ENCODE measurements around the gene KRT13.

Gene KRT13

DNA sequence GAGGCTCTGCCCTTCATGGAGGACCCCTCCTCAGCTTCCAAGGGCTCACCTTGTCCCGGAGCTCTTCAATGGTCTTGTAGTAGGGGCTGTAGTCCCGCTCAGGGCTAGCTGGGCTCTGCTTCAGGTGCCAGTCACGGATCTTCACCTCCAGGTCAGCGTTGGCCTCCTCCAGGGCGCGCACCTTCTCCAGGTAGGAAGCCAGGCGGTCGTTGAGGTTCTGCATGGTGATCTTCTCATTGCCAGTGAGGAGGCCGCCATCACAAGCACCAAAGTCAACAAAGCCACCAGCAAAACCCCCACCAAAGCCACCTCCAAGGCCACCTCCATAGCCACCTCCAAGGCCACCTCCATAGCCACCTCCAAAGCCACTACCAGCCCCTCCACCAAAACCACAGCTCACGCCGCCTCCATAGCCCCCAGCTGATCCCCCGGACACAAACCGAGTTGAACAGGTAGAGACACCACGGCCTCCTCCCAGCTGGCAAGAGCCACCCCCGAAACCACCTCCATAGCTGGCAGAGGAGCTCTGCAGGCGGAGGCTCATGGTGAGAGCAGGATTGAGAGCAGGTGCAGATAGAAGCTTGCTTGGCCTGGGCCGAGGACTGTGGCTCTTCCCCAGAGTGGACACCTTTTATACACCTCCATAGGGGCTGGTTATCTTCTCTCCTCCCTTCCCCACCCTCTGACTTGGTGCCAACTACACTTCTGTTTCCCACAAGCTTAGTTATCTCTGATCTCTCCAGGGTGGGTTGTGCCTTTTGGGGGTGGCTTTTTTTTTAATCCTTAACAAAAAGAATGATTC lies at the start of gene KRT13:
Gene KRT13, minus strand, starts transcription at position 606 of the 802 bp plus-strand sequence. Its CDS starts 62 bp downstream, at position 544.
- Histone ChIP-seq H4K20me1 (ENCODE audit: control insufficient read depth, insufficient read depth, low read depth, low read length) (no peaks in the 10 kb centered on the region), H3K36me3 (ENCODE audit: control insufficient read depth, low read length) (no peaks in the 10 kb centered on the region), H3K4me3 (ENCODE audit: low read length) (no peak within 1 kb of the TSS), H3F3A (ENCODE audit: control insufficient read depth, insufficient read depth) (no peaks in the 10 kb centered on the region), H3K27me3 (ENCODE audit: control insufficient read depth, low read length) (no peaks in the 10 kb centered on the region), H3K9me3 (ENCODE audit: control insufficient read depth, insufficient read depth, low read length) (no peaks in the 10 kb centered on the region), H3K4me1 (ENCODE audit: control insufficient read depth, low read length) (no peaks in the 10 kb centered on the region), H3K27ac (ENCODE audit: low read depth, low read length) (no peak within 1 kb of the TSS), H3K79me2 (ENCODE audit: control insufficient read depth, low read length) (no peaks in the 10 kb centered on the region), H3K9me2 (replicated peaks; ENCODE audit: control insufficient read depth, low read length) (no peaks in the 10 kb centered on the region), H3K4me2 (ENCODE audit: low read length) (no peak within 1 kb of the TSS)
- TF ChIP-seq, protein P1, sequence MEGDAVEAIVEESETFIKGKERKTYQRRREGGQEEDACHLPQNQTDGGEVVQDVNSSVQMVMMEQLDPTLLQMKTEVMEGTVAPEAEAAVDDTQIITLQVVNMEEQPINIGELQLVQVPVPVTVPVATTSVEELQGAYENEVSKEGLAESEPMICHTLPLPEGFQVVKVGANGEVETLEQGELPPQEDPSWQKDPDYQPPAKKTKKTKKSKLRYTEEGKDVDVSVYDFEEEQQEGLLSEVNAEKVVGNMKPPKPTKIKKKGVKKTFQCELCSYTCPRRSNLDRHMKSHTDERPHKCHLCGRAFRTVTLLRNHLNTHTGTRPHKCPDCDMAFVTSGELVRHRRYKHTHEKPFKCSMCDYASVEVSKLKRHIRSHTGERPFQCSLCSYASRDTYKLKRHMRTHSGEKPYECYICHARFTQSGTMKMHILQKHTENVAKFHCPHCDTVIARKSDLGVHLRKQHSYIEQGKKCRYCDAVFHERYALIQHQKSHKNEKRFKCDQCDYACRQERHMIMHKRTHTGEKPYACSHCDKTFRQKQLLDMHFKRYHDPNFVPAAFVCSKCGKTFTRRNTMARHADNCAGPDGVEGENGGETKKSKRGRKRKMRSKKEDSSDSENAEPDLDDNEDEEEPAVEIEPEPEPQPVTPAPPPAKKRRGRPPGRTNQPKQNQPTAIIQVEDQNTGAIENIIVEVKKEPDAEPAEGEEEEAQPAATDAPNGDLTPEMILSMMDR (IDR thresholded peaks at IDR 0.05; ENCODE audit: low read depth, low read length, poor library complexity, severe bottlenecking) = no peak
- TF ChIP-seq EZH2phosphoT487 (IDR thresholded peaks at IDR 0.05; ENCODE audit: borderline replicate concordance, low read length) = no peak

DNA sequence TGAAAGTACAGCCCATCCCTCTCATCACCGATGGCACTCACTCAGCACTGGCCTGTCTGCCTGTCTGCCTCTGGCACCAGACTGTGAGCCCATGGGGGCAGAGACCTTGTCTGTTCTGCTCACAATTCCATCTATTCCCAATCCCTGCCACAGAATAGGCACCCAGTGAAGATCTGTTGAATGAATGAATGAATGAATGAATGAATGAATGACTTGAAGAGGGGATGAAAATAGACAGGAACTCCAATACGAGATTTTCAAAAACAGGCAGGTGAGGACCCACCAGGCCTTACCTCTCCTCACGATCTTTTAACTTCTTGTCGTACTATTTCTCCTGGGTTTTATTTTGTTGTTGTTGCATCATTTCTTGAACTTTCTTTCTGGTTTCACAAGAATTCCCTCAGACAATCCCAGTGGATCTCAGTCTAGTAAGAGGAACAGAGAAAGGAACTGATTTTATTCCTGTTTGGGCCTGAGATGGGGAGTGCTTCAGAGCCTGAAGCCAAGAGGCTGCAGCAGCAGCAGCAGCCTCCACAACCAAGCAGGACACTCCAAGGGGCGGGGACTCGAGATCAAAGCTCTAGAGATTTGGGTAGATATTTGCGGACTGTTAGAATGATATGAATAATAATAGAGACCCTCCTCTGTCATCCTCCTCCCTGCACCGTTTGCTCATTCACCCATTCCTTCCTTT lies 48.7 kb upstream of the KRT13 start:
- H3K9me2 ChIP-seq (replicated peaks; ENCODE audit: control insufficient read depth, low read length) = no peaks in the 10 kb centered on the region
- H3K79me2 ChIP-seq (ENCODE audit: control insufficient read depth, low read length) = no peaks in the 10 kb centered on the region
- no peaks in the 10 kb centered on the region for H4K20me1 ChIP-seq (ENCODE audit: control insufficient read depth, insufficient read depth, low read depth, low read length)
- H3K4me3 ChIP-seq (ENCODE audit: low read length) = no peak overlapping the region
- TF ChIP-seq, protein P1 (IDR thresholded peaks at IDR 0.05; ENCODE audit: low read depth, low read length, poor library complexity, severe bottlenecking) = no peak
- no peak for TF ChIP-seq EZH2phosphoT487 (IDR thresholded peaks at IDR 0.05; ENCODE audit: borderline replicate concordance, low read length)
- no peaks in the 10 kb centered on the region for H3K36me3 ChIP-seq (ENCODE audit: control insufficient read depth, low read length)
- no peak overlapping the region for H3K4me2 ChIP-seq (ENCODE audit: low read length)
- H3K4me1 ChIP-seq (ENCODE audit: control insufficient read depth, low read length) = peaks cover under 1% of the 10 kb centered on the region
- no peaks in the 10 kb centered on the region for H3K9me3 ChIP-seq (ENCODE audit: control insufficient read depth, insufficient read depth, low read length)
- H3K27me3 ChIP-seq (ENCODE audit: control insufficient read depth, low read length) = peaks cover 9% of the 10 kb centered on the region; the same call in 1 of the 2 replicates
- H3F3A ChIP-seq (ENCODE audit: control insufficient read depth, insufficient read depth) = no peaks in the 10 kb centered on the region
- no peak overlapping the region for H3K27ac ChIP-seq (ENCODE audit: low read depth, low read length)

DNA sequence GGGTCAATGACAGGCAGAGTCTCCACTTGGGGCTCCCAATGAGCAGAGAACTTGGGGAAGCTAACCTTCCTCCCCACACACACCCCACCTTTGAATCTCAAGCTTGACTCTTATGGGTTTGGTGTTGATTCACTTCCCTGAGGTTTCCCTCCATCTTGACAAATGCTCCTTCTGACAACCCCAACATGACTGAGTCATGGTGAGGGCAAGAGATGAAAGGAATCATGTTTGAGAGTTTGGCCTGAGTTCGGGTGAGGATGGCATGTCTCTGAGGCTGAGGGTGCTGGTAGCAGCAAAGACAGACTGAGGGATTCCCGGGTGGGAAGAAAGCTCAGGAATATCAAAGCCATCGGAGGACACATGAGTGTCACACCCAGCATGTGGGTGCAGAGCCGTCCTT lies 47.8 kb upstream of the KRT13 start:
- Histone ChIP-seq H3K27me3 (ENCODE audit: control insufficient read depth, low read length) (peaks cover 9% of the 10 kb centered on the region; the same call in 1 of the 2 replicates), H3K4me2 (ENCODE audit: low read length) (no peak overlapping the region), H3K4me1 (ENCODE audit: control insufficient read depth, low read length) (peaks cover 5% of the 10 kb centered on the region), H3F3A (ENCODE audit: control insufficient read depth, insufficient read depth) (no peaks in the 10 kb centered on the region), H3K9me2 (replicated peaks; ENCODE audit: control insufficient read depth, low read length) (no peaks in the 10 kb centered on the region), H3K27ac (ENCODE audit: low read depth, low read length) (no peak overlapping the region), H3K79me2 (ENCODE audit: control insufficient read depth, low read length) (no peaks in the 10 kb centered on the region), H4K20me1 (ENCODE audit: control insufficient read depth, insufficient read depth, low read depth, low read length) (no peaks in the 10 kb centered on the region), H3K9me3 (ENCODE audit: control insufficient read depth, insufficient read depth, low read length) (no peaks in the 10 kb centered on the region), H3K4me3 (ENCODE audit: low read length) (no peak overlapping the region), H3K36me3 (ENCODE audit: control insufficient read depth, low read length) (no peaks in the 10 kb centered on the region)
- TF ChIP-seq, protein P1 (IDR thresholded peaks at IDR 0.05; ENCODE audit: low read depth, low read length, poor library complexity, severe bottlenecking) = no peak
- no peak for TF ChIP-seq EZH2phosphoT487 (IDR thresholded peaks at IDR 0.05; ENCODE audit: borderline replicate concordance, low read length)

Data from DOHH2 (cell line).